Gastrocnemius medialis (tissue), 4 donors: ENCODE results near the gene GJC2. TPM values are rescaled to one million over a fixed set of nuclear protein-coding genes. Genes with fewer than 3 reads are reported as not detected.

ENCODE experiments used
- ATAC-seq, 2 donors: fragments of 150-250 bp; one replicate each; pipeline ENCODE4 v1.9.1; 2016
- DNase-seq, 2 donors: peaks; one replicate each; pipeline ENCODE4 v3.0.0-alpha.2; 2019
- H3K27ac ChIP-seq, 4 donors: fragments of 200-600 bp; sonication (generic); 1 replicate in 1 of 4; 2 replicates in 3 of 4; pipeline ENCODE4 v1.5.1; 2016 to 2018; ENCODE audit warnings: mild to moderate bottlenecking in 2 of 4, moderate library complexity in 1 of 4
- H3K27me3 ChIP-seq, 3 donors: fragments of 200-600 bp; sonication (generic) in 2 of 3; 1 replicate in 1 of 3; 2 replicates in 2 of 3; pipeline versions ENCODE4 v1.5.1 to v1.6.0; 2016 to 2019; ENCODE audit warnings: mild to moderate bottlenecking in 1 of 3, moderate library complexity in 1 of 3
- H3K36me3 ChIP-seq, 2 donors: fragments of 200-600 bp; sonication (generic) in 1 of 2; one replicate each; pipeline ENCODE4 v1.5.1; 2017 to 2018
- H3K4me1 ChIP-seq, 2 donors: fragments of 200-600 bp; sonication (generic) in 1 of 2; one replicate each; pipeline ENCODE4 v1.5.1; 2016 to 2017; ENCODE audit warnings: mild to moderate bottlenecking in 2 of 2
- H3K4me3 ChIP-seq, 4 donors: fragments of 200-600 bp; sonication (generic) in 3 of 4; 1 replicate in 1 of 4; 2 replicates in 3 of 4; pipeline ENCODE4 v1.5.1; 2016 to 2019; ENCODE audit warnings: mild to moderate bottlenecking in 2 of 4
- H3K9me3 ChIP-seq, 3 donors: fragments of 200-600 bp; sonication (generic) in 2 of 3; 1 replicate in 1 of 3; 2 replicates in 2 of 3; pipeline ENCODE4 v1.5.1; 2016 to 2019
- CTCF ChIP-seq, 5 experiments: fragments of 450-650 bp in 3 of 5; fragments of 200-600 bp in 2 of 5; sonication (generic) in 2 of 5; IDR thresholded peaks in 4 of 5; conservative IDR thresholded peaks in 1 of 5; 1 replicate in 4 of 5; 2 replicates in 1 of 5; pipeline ENCODE4 v1.5.1; 2016 to 2019; ENCODE audit warnings: antibody characterized with exemption in 5 of 5, mild to moderate bottlenecking in 3 of 5, moderate library complexity in 3 of 5
- POLR2A ChIP-seq, 2 donors: fragments of 450-650 bp; IDR thresholded peaks; one replicate each; pipeline ENCODE4 v1.6.1; 2017; ENCODE audit warnings: antibody characterized with exemption in 2 of 2, mild to moderate bottlenecking in 2 of 2, moderate library complexity in 2 of 2
- in situ Hi-C, 4 donors: fragments of 200-750 bp; cut with MboI; loops; one replicate each; pipeline versions ENCODE4 v1.15.0 to v1.8.0; 2017; ENCODE audit warnings: low sequenced_read_pairs in 4 of 4
- intact Hi-C: fragments of 100-400 bp; cut with DNase I; formaldehyde crosslinking; loops from one replicate; pipeline ENCODE4 v1.15.1; 2023; ENCODE audit warnings: low total_unique reads
- total RNA-seq, 4 donors: library from RNA; depleted of rRNA; stranded (reverse); fragments of >200 nt; gene quantifications; one replicate each; pipeline versions ENCODE4 v1.1.0 to v1.2.3, GENCODE V29; 2016

GJC2 gene
- total RNA-seq, 4 donors from 2014 or later, result 0.26 to 0.64 TPM; not detected in 2

DNA sequence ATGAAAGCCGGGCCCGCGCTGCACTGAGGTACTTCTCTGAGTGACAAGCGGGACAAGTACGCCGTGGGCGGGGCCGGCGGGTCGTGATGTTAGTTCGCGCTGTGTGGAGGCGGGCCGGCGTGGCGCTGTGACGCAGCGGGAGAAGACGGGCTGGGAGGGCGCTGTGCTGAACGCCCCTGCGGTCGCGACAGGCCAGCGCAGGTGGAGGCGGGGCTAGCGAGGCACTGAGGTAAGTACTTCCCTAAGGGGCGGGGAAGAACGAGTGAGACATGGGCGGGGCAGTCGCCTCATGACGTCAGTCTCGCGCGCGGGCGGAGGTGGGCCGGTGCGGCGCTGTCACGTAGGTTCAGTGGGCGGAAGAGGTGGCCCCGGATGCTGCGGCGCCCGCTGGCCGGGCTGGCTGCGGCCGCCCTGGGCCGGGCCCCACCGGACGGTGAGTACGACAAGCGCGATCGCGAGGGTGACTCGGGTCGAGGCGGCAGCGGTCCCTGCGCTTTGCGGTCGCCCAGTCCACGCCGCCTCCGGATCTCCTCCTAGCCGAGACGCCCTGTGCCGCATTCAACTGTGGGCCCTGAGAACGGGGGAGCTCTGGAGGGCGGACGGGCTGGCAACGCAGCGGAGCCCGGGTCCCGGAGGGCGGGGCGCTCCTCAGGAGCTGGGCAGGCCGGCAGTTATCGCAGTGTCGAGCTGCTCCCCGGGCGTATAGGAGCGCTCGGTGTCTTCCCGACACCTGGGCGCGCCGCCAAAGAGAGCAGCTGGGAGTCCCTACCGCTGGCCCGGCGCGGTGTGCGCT lies 9.6 kb upstream of the GJC2 start, which contains the start of gene GUK1:
GUK1 (plus strand) TSS at position 349 of the 793 bp plus-strand sequence; CDS start at position 373, 24 bp downstream.
- Histone ChIP-seq H3K4me3 (peak within 1 kb of the TSS; percentile 83 to 100 (median 96)), H3K36me3 (no peaks in the 10 kb centered on the region), H3K9me3 (no peaks in the 10 kb centered on the region), H3K27me3 (no peaks in the 10 kb centered on the region), H3K27ac (peak within 1 kb of the TSS; percentile 94 to 99 (median 96)), H3K4me1 (peaks cover 32 to 37% of the 10 kb centered on the region in 2 donors)
- intact Hi-C loops (loop anchor here (1.0 to 2.0 kb wide), 3 partner anchors 25 to 57 kb away; partner anchors contain the start of genes ARF1, IBA57 and MRPL55), in situ Hi-C loops (no loop called here)
- DNase-seq, result peak; percentile 100
- peak in 3 of 5 experiments; percentile 7 to 39 (median 28) for TF ChIP-seq CTCF (IDR thresholded peaks at IDR 0.05 in 4 of 5, conservative IDR thresholded peaks at IDR 0.05 in 1 of 5)
- TF ChIP-seq POLR2A (IDR thresholded peaks at IDR 0.05), result peak; percentile 98 to 99
- peak; percentile 89 to 90 for ATAC-seq

- peak overlapping the region; percentile 94 to 99 (median 96) for H3K27ac ChIP-seq
- ATAC-seq (no peak), DNase-seq (no peak)
- H3K4me3 ChIP-seq, result peak overlapping the region; percentile 83 to 100 (median 96)
- no peaks in the 10 kb centered on the region for H3K9me3 ChIP-seq
- in situ Hi-C loops, result no loop called here
- H3K36me3 ChIP-seq, result peaks cover 0 to 3% of the 10 kb centered on the region in 2 donors
- TF ChIP-seq CTCF (IDR thresholded peaks at IDR 0.05 in 4 of 5, conservative IDR thresholded peaks at IDR 0.05 in 1 of 5) (no peak), POLR2A (IDR thresholded peaks at IDR 0.05) (no peak)
- H3K27me3 ChIP-seq, result no peaks in the 10 kb centered on the region
- intact Hi-C loops, result loop anchor here (1.0 to 2.0 kb wide), 3 partner anchors 25 to 58 kb away; partner anchors contain the start of genes ARF1, IBA57 and MRPL55
- H3K4me1 ChIP-seq, result peaks cover 32 to 37% of the 10 kb centered on the region in 2 donors
Measured at GRCh38 chr1:228140724-228141225, 9.0 kb upstream of the GJC2 start.

- in situ Hi-C loops (no loop called here), intact Hi-C loops (loop anchor here (2.0 kb wide), 1 partner anchor 59 kb away; the partner anchor contains the start of gene ARF1)
- TF ChIP-seq CTCF (IDR thresholded peaks at IDR 0.05 in 4 of 5, conservative IDR thresholded peaks at IDR 0.05 in 1 of 5) (no peak), POLR2A (IDR thresholded peaks at IDR 0.05) (no peak)
- H3K4me1 ChIP-seq, result peaks cover 32 to 37% of the 10 kb centered on the region in 2 donors
- no peak for ATAC-seq
- no peaks in the 10 kb centered on the region for H3K27me3 ChIP-seq
- H3K4me3 ChIP-seq, result peak overlapping the region; percentile 83 to 100 (median 96)
- peak in 1 of 2 donors; percentile 54 for DNase-seq
- H3K9me3 ChIP-seq, result no peaks in the 10 kb centered on the region
- H3K27ac ChIP-seq, result peak overlapping the region; percentile 94 to 99 (median 96)
- peaks cover 0 to 10% of the 10 kb centered on the region in 2 donors for H3K36me3 ChIP-seq
Measured at GRCh38 chr1:228141226-228142044, 8.3 kb upstream of the GJC2 start.

GRCh38 chr1:228142155-228142691 lies 7.5 kb upstream of the GJC2 start:
- TF ChIP-seq POLR2A (IDR thresholded peaks at IDR 0.05), result peak in 1 of 2 donors; percentile 8
- TF ChIP-seq CTCF (IDR thresholded peaks at IDR 0.05 in 4 of 5, conservative IDR thresholded peaks at IDR 0.05 in 1 of 5), result no peak
- DNase-seq (peak in 1 of 2 donors; percentile 62), ATAC-seq (no peak)
- H3K27ac ChIP-seq, result peak overlapping the region; percentile 94 to 99 (median 96)
- H3K27me3 ChIP-seq, result no peaks in the 10 kb centered on the region
- H3K36me3 ChIP-seq, result peaks cover 0 to 12% of the 10 kb centered on the region in 2 donors
- intact Hi-C loops, result no loop called here
- no peaks in the 10 kb centered on the region for H3K9me3 ChIP-seq
- H3K4me1 ChIP-seq, result peaks cover 32 to 37% of the 10 kb centered on the region in 2 donors
- peak overlapping the region in 2 of 4 donors; percentile 96 to 100 for H3K4me3 ChIP-seq
- in situ Hi-C loops, result no loop called here
